ENCODE results near the gene MSH6.

DNA sequence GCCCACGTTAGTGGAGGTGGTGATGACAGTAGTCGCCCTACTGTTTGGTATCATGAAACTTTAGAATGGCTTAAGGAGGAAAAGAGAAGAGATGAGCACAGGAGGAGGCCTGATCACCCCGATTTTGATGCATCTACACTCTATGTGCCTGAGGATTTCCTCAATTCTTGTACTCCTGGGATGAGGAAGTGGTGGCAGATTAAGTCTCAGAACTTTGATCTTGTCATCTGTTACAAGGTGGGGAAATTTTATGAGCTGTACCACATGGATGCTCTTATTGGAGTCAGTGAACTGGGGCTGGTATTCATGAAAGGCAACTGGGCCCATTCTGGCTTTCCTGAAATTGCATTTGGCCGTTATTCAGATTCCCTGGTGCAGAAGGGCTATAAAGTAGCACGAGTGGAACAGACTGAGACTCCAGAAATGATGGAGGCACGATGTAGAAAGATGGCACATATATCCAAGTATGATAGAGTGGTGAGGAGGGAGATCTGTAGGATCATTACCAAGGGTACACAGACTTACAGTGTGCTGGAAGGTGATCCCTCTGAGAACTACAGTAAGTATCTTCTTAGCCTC is 16.2 kb downstream of the MSH6 start:
- TF ChIP-seq, protein P1, sequence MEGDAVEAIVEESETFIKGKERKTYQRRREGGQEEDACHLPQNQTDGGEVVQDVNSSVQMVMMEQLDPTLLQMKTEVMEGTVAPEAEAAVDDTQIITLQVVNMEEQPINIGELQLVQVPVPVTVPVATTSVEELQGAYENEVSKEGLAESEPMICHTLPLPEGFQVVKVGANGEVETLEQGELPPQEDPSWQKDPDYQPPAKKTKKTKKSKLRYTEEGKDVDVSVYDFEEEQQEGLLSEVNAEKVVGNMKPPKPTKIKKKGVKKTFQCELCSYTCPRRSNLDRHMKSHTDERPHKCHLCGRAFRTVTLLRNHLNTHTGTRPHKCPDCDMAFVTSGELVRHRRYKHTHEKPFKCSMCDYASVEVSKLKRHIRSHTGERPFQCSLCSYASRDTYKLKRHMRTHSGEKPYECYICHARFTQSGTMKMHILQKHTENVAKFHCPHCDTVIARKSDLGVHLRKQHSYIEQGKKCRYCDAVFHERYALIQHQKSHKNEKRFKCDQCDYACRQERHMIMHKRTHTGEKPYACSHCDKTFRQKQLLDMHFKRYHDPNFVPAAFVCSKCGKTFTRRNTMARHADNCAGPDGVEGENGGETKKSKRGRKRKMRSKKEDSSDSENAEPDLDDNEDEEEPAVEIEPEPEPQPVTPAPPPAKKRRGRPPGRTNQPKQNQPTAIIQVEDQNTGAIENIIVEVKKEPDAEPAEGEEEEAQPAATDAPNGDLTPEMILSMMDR (conservative IDR thresholded peaks at IDR 0.05) = no peak
- TF ChIP-seq ZFX (IDR thresholded peaks at IDR 0.05) = no peak
